Activated gamma-delta T cell treated with Interleukin-2 at 50 U/mL for 16 hours (primary cell): ENCODE measurements around the gene KIAA0040.

Source experiments
- DNase-seq: peaks from one replicate; pipeline ENCODE4 v3.0.0-alpha.2; 2020

KIAA0040 gene

GRCh38 chr1:175169286-175170018, 23.1 kb downstream of the KIAA0040 start:
- DNase-seq: no peak

DNA sequence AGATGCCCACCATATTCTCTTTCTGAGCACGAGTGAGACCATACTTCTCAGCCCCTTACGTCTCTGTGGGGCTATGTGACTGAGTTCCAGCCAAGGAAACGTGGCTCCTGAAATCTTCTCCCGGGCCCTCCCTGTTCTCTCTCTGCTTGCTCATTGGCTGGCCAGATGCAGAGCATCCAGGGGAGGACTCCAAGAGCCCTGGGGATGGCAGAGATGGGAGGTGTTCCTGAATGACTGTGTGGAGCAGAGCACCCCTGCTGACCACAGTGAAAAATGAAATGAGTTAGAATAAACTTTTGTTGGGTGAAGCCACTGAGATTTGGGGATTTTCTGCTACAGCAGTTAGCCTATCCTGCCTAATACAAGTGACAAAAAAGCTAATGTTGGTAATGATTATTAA, 23.8 kb downstream of the KIAA0040 start:
- no peak for DNase-seq

DNA sequence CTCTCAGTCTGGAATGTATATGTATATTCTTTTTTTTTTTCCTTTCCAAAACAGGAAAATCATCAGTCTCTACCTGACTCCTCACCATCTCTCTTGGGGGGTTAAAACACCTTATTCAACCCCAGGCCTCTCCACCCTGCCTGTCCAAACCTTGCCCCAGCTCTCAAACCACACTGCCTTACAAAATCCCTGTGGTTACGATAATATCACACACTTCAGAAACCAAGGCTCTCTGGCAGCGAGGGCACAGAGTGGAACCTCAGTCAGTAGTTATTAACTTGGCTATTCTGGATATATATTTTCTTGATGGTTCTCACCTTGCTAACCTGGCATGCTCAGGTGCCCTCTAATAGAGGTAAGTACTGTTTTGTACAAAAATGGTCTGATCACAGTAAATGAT, 24.7 kb downstream of the KIAA0040 start:
- no peak for DNase-seq

DNA sequence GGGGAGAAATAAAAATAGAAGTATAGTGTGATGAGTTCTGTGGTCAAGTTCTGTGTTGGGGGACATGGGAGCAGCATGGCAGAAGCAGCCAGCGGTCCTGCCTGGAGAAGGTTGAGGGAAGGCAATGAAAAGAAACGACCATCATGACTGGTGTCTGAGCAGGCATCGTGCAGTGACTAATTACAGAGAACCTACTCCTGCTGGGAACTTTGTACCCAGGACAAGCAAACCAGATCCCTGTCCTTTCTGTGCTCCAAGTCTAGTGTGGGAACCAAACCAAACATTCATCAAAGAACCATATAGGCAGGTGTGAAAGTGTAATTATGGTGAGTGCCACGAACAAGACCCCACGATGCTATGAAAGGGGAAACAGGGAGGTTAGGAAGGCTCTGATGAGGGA, 25.8 kb downstream of the KIAA0040 start:
- no peak for DNase-seq

DNA sequence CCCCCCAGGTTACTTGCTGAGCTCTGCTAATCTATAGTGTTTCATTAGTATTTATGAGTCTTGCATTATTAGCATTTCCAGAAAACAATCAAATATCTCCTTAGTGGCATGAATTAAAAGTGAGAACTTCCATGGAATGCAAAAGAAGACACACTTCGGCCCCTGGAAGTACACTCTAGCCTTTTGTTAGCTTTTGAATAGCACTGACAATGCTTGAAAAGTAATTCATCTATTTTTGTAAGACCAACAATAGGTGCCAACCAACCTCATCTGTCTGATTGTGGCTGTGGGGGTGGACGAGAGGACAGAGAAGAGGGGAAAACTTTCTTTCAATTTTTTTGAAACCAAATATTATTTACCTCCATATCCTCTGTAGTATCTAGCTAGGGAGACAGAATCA, 27.8 kb downstream of the KIAA0040 start:
- no peak for DNase-seq

DNA sequence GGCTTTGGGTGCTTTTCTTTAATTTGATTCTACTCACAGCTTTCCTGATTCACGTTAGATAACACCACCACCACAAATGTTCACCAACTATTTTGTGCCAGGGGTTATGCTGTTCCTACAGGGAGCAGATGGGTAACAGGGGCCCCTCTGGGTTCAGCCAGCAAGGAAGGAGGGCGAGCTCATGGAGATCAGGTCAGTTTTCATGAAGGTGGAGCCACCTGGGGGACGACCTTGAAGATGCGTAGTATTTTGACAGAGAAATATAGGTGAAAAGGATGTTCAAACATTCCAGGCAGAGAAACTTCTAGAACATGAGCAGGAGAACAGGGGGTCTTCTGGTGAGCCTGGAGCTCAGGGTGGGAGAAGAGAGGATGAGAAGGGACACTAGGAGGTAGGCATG, 28.9 kb downstream of the KIAA0040 start:
- no peak for DNase-seq

DNA sequence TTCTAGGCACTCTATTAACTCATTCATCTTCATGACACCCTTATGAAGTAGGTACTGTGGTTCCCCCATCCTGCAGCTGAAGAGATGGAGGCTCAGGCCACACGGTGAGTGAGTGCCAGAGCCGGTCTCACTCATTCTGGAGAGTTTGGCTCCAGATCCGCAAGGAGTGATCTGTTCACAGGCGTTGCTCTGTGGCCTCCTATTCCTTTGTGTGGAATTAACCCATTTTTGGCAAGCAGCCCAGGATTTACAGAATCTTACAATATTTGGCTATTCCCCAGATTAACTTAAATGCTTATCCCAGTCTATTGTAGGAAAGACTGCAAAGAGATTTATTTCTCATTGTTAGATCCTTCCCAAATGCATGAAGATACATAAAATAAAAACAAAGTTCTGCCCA, 29.6 kb downstream of the KIAA0040 start:
- no peak for DNase-seq

DNA sequence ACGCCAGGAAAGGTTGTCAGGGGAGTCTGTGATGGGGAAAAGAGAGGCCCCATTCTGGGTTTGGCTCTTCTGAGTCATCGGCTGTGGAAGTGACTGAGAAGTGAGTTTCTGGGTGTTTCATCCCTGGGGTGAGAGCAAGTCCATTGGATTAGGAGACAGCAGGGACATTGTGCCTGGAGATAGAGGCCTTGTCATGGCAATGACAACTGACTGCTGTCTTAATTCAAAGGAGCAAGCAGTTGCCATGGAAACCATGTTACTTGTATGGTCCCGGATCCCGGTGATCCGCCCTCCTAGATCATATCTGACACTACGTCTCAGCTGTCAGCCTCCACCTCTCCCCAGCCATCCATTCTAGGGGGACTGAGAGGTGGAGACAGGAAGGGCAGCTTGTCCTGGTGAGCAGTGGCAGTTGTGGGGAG, 34.4 kb downstream of the KIAA0040 start:
- DNase-seq: no peak

- DNase-seq: no peak
Measured at GRCh38 chr1:175157200-175157599, 35.4 kb downstream of the KIAA0040 start.

- DNase-seq: no peak
Measured at GRCh38 chr1:175155936-175156335, 36.6 kb downstream of the KIAA0040 start.

DNA sequence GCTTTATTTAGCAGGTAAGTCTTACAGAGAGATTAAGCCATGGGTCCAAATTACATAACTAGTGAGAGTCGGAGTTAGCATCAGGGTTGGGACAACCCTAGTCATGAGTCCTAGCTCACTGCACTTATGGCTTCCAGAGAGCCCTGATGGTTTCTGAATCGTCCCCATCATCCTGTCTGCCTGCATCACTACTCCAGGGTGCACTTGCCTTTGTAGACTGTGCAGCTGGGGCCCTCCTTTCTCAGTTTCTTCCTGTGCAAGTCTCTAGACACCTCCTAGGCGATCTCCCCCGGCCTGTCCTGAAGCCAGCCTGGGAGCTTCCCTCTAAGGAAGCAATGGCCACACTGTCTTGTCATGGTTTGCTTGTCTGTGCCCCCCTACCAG, 37.1 kb downstream of the KIAA0040 start:
- DNase-seq: no peak

DNA sequence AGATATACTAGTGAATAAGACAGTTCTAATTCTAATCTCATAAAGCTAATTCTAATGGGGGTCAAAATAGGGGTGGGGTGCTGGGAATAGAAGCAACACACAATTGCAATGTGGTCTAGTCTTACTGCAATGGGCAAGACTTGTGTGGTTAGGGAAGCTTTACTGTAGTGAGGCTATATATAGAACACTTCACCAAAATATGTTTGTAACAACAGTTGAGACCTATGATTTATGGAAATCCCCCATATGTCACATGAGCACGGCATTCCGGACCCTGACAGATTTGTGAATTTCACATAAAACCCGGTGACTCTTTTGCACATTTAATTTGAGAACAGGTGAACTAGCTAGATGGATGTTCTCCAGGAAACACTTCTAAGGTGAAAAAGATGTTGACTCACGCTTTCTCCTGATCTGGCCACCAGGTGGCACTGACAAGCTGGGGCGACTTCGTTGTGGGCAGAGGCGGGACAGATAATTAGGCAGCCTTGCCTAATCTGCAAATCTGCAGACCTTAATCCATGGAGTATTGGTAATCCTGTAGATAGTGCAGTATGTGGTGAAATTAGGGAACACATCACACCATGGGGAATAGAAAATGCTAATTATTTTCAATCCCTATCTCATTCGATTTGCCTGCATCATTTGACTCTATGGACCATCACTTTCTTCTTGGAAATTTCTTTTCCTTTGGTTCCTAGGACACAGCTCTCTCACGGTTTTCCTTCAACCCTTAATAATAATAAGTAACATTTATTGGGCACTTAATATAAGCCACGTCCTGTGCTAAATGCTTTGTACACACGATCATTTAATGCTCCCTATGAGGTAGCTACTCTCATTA, 37.7 kb downstream of the KIAA0040 start:
- peak; percentile 77 for DNase-seq

GRCh38 chr1:175152006-175152652, 40.4 kb downstream of the KIAA0040 start:
- DNase-seq: peak; percentile 71

GRCh38 chr1:175150596-175151319, 41.8 kb downstream of the KIAA0040 start:
- no peak for DNase-seq

DNA sequence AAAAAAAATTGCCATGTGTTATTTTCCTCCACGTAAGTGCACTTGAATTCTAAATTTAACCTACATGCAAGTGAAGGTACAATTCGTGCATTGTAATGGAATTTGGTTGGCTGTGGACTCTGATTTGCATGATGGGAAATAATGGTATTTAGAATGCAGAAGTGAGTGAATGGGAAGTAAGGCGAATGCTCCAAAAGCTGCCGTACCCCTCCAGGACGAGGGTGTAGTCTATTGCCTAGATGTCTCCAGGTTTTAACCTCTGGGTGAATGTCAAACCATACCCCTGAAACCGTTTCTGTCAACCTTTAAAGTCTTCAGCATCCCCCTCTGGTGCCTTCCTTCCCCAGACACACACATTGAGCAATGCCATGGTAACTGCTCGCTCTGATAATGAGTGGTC, 44.5 kb downstream of the KIAA0040 start:
- no peak for DNase-seq

GRCh38 chr1:175147569-175147968, 45.0 kb downstream of the KIAA0040 start:
- no peak for DNase-seq

DNA sequence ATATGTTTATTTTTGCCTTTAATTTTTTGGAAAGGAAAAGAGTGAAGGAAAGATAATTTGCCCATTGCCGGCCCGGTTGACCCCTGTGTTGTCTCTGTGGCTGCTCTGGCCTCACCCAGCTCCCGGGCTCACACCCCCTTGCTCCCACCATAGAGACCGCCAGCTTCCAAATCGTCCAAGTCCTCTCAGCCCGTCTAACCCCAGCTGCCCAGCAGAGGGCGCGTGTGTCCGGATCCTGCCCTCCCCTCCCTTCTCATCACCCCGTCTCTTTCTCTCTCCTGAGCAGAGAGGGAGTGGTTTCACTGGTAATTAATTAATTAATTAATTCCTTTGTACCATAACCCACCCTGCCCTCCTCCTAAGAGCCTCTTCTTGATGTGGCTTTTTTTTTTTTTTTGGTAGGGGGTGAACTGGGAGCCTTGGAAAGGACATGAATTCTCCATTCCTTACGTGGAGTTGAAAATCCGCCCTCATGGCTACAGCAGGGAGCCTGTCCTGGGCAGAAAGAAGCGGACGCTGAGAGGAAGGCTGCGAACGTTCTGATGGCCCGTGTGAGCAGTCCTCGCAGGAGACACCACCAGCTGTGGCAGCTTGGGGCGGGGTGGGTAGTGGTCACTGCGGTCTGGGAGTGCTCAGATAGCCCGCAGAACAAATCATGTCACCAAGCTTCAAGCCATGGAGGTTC, 45.9 kb downstream of the KIAA0040 start:
- peak; percentile 65 for DNase-seq

DNA sequence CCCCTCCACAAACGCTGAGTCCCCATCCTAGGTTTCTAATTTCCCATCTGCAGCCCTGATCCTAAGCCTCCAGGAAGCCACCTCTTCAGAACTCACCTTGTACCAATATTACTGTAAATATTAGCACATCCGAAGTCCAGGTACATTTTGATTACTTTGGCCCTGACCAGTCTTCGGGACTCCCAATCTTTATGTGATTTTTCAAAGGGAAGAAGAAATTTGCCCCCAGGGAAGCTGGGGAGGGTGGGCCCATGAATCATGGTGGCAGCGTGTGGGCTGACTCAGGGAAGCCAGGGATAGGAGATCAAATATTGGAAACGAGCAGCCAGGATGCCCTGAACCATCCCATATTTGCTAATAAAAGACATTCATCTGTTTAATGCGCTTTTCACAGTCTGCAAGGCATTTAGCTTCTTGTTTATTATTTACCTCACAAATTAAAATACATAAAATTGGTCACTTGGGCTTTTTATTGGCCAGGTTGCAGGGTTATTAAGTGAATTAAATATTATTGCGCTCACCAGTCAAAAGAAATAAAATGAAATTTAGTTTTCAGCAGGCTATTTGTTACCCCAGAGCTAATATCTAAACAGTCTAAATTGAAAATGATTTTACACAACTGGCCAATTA, 46.6 kb downstream of the KIAA0040 start:
- no peak for DNase-seq

- DNase-seq: no peak
Measured at GRCh38 chr1:175138579-175138978, 54.0 kb downstream of the KIAA0040 start.

GRCh38 chr1:175137369-175137768, 55.2 kb downstream of the KIAA0040 start:
- DNase-seq: no peak

DNA sequence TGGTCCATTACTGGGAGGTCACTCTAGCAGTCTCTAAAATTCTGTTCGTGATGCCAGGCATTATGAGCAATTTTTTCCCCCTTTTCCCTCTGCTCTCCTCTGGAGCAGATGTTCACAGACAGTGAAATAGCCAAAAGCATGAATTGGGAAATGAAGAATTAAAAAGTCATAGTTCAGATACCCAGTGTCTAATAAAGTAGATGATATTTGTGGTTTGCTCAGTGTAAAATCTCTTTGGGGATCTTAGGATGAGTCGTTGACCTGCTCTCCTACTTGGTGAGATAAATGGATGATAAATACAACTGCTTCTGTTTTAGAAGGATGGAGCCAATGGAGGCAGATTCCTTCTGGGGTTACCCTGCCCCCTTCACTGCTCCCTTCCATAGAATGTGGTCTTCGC, 56.3 kb downstream of the KIAA0040 start:
- no peak for DNase-seq

DNA sequence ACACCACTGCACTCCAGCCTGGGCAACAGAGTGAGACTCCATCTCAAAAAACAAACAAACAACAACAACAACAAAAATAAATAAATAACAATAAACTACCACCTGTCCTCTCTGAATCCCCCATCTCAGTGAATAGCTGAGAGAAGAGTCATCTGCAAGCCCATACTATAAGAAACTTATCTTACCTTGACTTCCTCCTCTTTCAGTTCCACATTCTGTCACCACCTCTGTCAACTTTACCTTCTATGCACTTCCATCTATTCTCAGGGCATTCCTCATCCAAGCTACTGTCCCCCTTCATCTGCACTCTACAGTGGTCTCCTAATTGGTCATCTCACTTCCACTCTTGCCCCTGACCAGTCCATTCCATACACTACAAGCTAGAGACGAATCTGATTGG, 58.1 kb downstream of the KIAA0040 start:
- DNase-seq: no peak
